Common myeloid progenitor, CD34-positive (primary cell): ENCODE results near the gene MAGI1.
"Not testable (repeated sequence)": the region's sequence is repeated elsewhere in the genome, so short reads cannot be mapped to it uniquely, and the experiment has no call there.

ENCODE experiments used
- CTCF ChIA-PET: fragments of 350-600 bp; sonication (Branson Sonifier 250); formaldehyde crosslinking; loops from one replicate; lab custom pipeline; 2021; ENCODE audit warnings: antibody characterized with exemption; lab: Charles Lee
- POLR2A ChIA-PET: fragments of 350-600 bp; sonication (Branson Sonifier 250); formaldehyde crosslinking; loops from one replicate; lab custom pipeline; 2021; ENCODE audit warnings: antibody characterized with exemption; lab: Charles Lee
- DNase-seq, 3 donors: peaks; one replicate each; pipeline versions ENCODE4 v3.0.0 to v3.0.0-alpha.2; 2013
- H3K27ac ChIP-seq, 2 experiments: 1 replicate in 1 of 2; 2 replicates in 1 of 2; pipeline ENCODE4 v1.7.0; 2013; ENCODE audit warnings: inconsistent platforms in 2 of 2, low read length in 2 of 2, mild to moderate bottlenecking in 2 of 2, low read depth in 1 of 2, moderate library complexity in 1 of 2; ENCODE audit not compliant: severe bottlenecking in 2 of 2, insufficient read depth in 1 of 2, poor library complexity in 1 of 2
- H3K27me3 ChIP-seq, 5 experiments: replicated peaks in 2 of 5; 1 replicate in 3 of 5; 2 replicates in 2 of 5; pipeline versions ENCODE4 v1.6.1 to v1.7.0; 2013; ENCODE audit warnings: low read length in 4 of 5, mild to moderate bottlenecking in 2 of 5, moderate library complexity in 2 of 5, inconsistent platforms in 1 of 5; ENCODE audit not compliant: insufficient read depth in 5 of 5, control insufficient read depth in 4 of 5
- H3K36me3 ChIP-seq, 4 experiments: 1 replicate in 2 of 4; 2 replicates in 2 of 4; pipeline versions ENCODE4 v1.6.1 to v1.7.0; 2013; ENCODE audit warnings: low read length in 3 of 4, control low read depth in 1 of 4, mild to moderate bottlenecking in 1 of 4; ENCODE audit not compliant: control insufficient read depth in 4 of 4, insufficient read depth in 4 of 4
- H3K4me1 ChIP-seq, 4 experiments: 1 replicate in 3 of 4; 2 replicates in 1 of 4; pipeline versions ENCODE4 v1.6.1 to v1.7.1; 2013; ENCODE audit warnings: low read length in 3 of 4, mild to moderate bottlenecking in 3 of 4, control low read depth in 1 of 4, inconsistent platforms in 1 of 4, moderate library complexity in 1 of 4; ENCODE audit not compliant: control insufficient read depth in 4 of 4, insufficient read depth in 4 of 4; ENCODE audit errors: control extremely low read depth in 1 of 4
- H3K4me3 ChIP-seq, 7 experiments: 1 replicate in 4 of 7; 2 replicates in 3 of 7; pipeline versions ENCODE4 v1.5.1 to v1.7.0; 2013; ENCODE audit warnings: mild to moderate bottlenecking in 7 of 7, low read length in 6 of 7, moderate library complexity in 6 of 7, inconsistent platforms in 2 of 7, low read depth in 2 of 7, control low read depth in 1 of 7; ENCODE audit not compliant: insufficient read depth in 4 of 7, control insufficient read depth in 1 of 7; ENCODE audit errors: extremely low read depth in 1 of 7
- H3K9me3 ChIP-seq, 5 experiments: 1 replicate in 4 of 5; 2 replicates in 1 of 5; pipeline versions ENCODE4 v1.6.1 to v1.7.1; 2013; ENCODE audit warnings: low read length in 4 of 5, mild to moderate bottlenecking in 2 of 5, inconsistent platforms in 1 of 5, low read depth in 1 of 5, moderate library complexity in 1 of 5; ENCODE audit not compliant: control insufficient read depth in 4 of 5, insufficient read depth in 2 of 5; ENCODE audit errors: control extremely low read depth in 1 of 5
- WGBS: methylation state at CpG from one replicate; pipeline ENCODE4 v1.1.5; 2013; ENCODE audit not compliant: insufficient coverage; 5-methylcytosine and 5-hydroxymethylcytosine counted together

Gene MAGI1

GRCh38 chr3:65897766-65898165 lies 141.0 kb downstream of the MAGI1 start:
- Histone ChIP-seq H3K4me1 (no peaks in the 10 kb centered on the region), H3K9me3 (no peaks in the 10 kb centered on the region), H3K36me3 (no peaks in the 10 kb centered on the region), H3K27me3 (peaks cover 0 to 9% (median 2%) of the 10 kb centered on the region in 5 experiments), H3K27ac (no peak overlapping the region), H3K4me3 (no peak overlapping the region)
- ChIA-PET CTCF (no interaction called here), POLR2A (no interaction called here)
- DNase-seq, result no peak
- WGBS, result 100% methylated on average over 1 of the region's 3 CpGs

- WGBS, result 95% methylated on average over 3 of the region's 6 CpGs
- Histone ChIP-seq H3K4me1 (no peaks in the 10 kb centered on the region), H3K9me3 (no peaks in the 10 kb centered on the region), H3K36me3 (no peaks in the 10 kb centered on the region), H3K27me3 (peaks cover 0 to 4% (median 0%) of the 10 kb centered on the region in 5 experiments), H3K4me3 (no peak overlapping the region), H3K27ac (no peak overlapping the region)
- ChIA-PET CTCF (no interaction called here), POLR2A (no interaction called here)
- DNase-seq, result no peak
Observed at GRCh38 chr3:65896321-65896720, 142.4 kb downstream of the MAGI1 start.

- Histone ChIP-seq H3K4me3 (no peak overlapping the region), H3K27ac (no peak overlapping the region), H3K36me3 (no peaks in the 10 kb centered on the region), H3K4me1 (no peaks in the 10 kb centered on the region), H3K27me3 (peaks cover 0 to 3% (median 0%) of the 10 kb centered on the region in 5 experiments), H3K9me3 (no peaks in the 10 kb centered on the region)
- ChIA-PET CTCF (interaction anchor here (1.2 kb wide), 1 partner anchor 16 kb away, joined by 3 read pairs; no protein-coding TSS in a partner anchor), POLR2A (no interaction called here)
- 100% methylated on average over 1 of the region's 5 CpGs for WGBS
- DNase-seq, result no peak
Observed at GRCh38 chr3:65894679-65895453, 143.9 kb downstream of the MAGI1 start.

GRCh38 chr3:65894126-65894525 lies 144.6 kb downstream of the MAGI1 start:
- peaks cover 0 to 3% (median 0%) of the 10 kb centered on the region in 5 experiments for H3K27me3 ChIP-seq
- DNase-seq, result no peak
- no CpG with 5 or more reads among the region's 2 CpGs for WGBS
- no peaks in the 10 kb centered on the region for H3K36me3 ChIP-seq
- H3K27ac ChIP-seq, result no peak overlapping the region
- H3K4me3 ChIP-seq, result no peak overlapping the region
- CTCF ChIA-PET, result no interaction called here
- POLR2A ChIA-PET, result no interaction called here
- H3K9me3 ChIP-seq, result no peaks in the 10 kb centered on the region
- H3K4me1 ChIP-seq, result no peaks in the 10 kb centered on the region

- H3K9me3 ChIP-seq, result no peaks in the 10 kb centered on the region
- CTCF ChIA-PET, result no interaction called here
- peaks cover 0 to 3% (median 0%) of the 10 kb centered on the region in 5 experiments for H3K27me3 ChIP-seq
- no peak for DNase-seq
- POLR2A ChIA-PET, result no interaction called here
- no peaks in the 10 kb centered on the region for H3K4me1 ChIP-seq
- H3K27ac ChIP-seq, result no peak overlapping the region
- H3K36me3 ChIP-seq, result no peaks in the 10 kb centered on the region
- 100% methylated on average over 2 of the region's 2 CpGs for WGBS
- H3K4me3 ChIP-seq, result no peak overlapping the region
Observed at GRCh38 chr3:65893631-65894030, 145.1 kb downstream of the MAGI1 start.

GRCh38 chr3:65891477-65891876 lies 147.2 kb downstream of the MAGI1 start:
- H3K4me1 ChIP-seq, DNase-seq, H3K27ac ChIP-seq, POLR2A ChIA-PET, CTCF ChIA-PET, H3K4me3 ChIP-seq, H3K27me3 ChIP-seq, H3K9me3 ChIP-seq, H3K36me3 ChIP-seq: not testable (repeated sequence)
- WGBS, result no CpG with 5 or more reads among the region's 2 CpGs

GRCh38 chr3:65890328-65890727 lies 148.4 kb downstream of the MAGI1 start:
- H3K27ac ChIP-seq, result no peak overlapping the region
- no peaks in the 10 kb centered on the region for H3K36me3 ChIP-seq
- ChIA-PET POLR2A (no interaction called here), CTCF (no interaction called here)
- no peak overlapping the region for H3K4me3 ChIP-seq
- no peak for DNase-seq
- H3K9me3 ChIP-seq, result no peaks in the 10 kb centered on the region
- H3K27me3 ChIP-seq, result peaks cover 0 to 2% (median 0%) of the 10 kb centered on the region in 5 experiments
- H3K4me1 ChIP-seq, result no peaks in the 10 kb centered on the region
- 100% methylated on average over 1 of the region's 6 CpGs for WGBS
